Suprapubic skin (tissue), 4 donors: ENCODE data around the gene CASP3. TPM values are rescaled to one million over a fixed set of nuclear protein-coding genes. Genes with fewer than 3 reads are reported as not detected.

ENCODE experiments used
- DNase-seq, 2 donors: peaks; one replicate each; pipeline ENCODE4 v3.0.0-alpha.2; 2019; ENCODE audit warnings: low spot score in 2 of 2
- H3K27ac ChIP-seq: fragments of 200-600 bp; sonication (generic); one replicate; pipeline ENCODE4 v1.5.1; 2019
- H3K27me3 ChIP-seq: fragments of 200-600 bp; sonication (generic); one replicate; pipeline ENCODE4 v1.5.1; 2019
- H3K36me3 ChIP-seq: fragments of 200-600 bp; sonication (generic); one replicate; pipeline ENCODE4 v1.5.1; 2019
- H3K4me1 ChIP-seq: fragments of 200-600 bp; sonication (generic); one replicate; pipeline ENCODE4 v1.5.1; 2019
- H3K4me3 ChIP-seq: fragments of 200-600 bp; sonication (generic); one replicate; pipeline ENCODE4 v1.5.1; 2019; ENCODE audit warnings: mild to moderate bottlenecking
- H3K9me3 ChIP-seq: fragments of 200-600 bp; sonication (generic); one replicate; pipeline ENCODE4 v1.5.1; 2019
- EP300 ChIP-seq: sonication (generic); formaldehyde crosslinking; IDR thresholded peaks from one replicate; pipeline ENCODE4 v1.6.1; 2017; ENCODE audit warnings: antibody characterized with exemption
- POLR2A ChIP-seq, 2 donors: fragments of 450-650 bp; IDR thresholded peaks; one replicate each; pipeline ENCODE4 v1.6.1; 2017; ENCODE audit warnings: antibody characterized with exemption in 2 of 2, mild to moderate bottlenecking in 2 of 2, moderate library complexity in 2 of 2
- POLR2AphosphoS5 ChIP-seq, 3 donors: sonication (generic); formaldehyde crosslinking; IDR thresholded peaks; one replicate each; pipeline ENCODE4 v1.6.1; 2017; ENCODE audit warnings: antibody characterized with exemption in 3 of 3
- WGBS: methylation state at CpG from one replicate; pipeline ENCODE4 v1.1.5; 2018; 5-methylcytosine and 5-hydroxymethylcytosine counted together
- total RNA-seq, 4 donors: library from RNA; depleted of rRNA; stranded (reverse); fragments of >200 nt; gene quantifications; one replicate each; pipeline ENCODE4 v1.1.0, GENCODE V29; 2016
- TF ChIP-seq, protein P1 (sequence below), 2 donors: fragments of 200-600 bp in 1 of 2; fragments of 450-650 bp in 1 of 2; sonication (generic) in 1 of 2; IDR thresholded peaks; one replicate each; pipeline ENCODE4 v1.5.1; 2016 to 2019; ENCODE audit warnings: antibody characterized with exemption in 2 of 2, mild to moderate bottlenecking in 1 of 2, moderate library complexity in 1 of 2

The CASP3 gene
- total RNA-seq, 4 donors from 2014 or later: 13.4 to 16.6 (median 15.0) TPM

DNA sequence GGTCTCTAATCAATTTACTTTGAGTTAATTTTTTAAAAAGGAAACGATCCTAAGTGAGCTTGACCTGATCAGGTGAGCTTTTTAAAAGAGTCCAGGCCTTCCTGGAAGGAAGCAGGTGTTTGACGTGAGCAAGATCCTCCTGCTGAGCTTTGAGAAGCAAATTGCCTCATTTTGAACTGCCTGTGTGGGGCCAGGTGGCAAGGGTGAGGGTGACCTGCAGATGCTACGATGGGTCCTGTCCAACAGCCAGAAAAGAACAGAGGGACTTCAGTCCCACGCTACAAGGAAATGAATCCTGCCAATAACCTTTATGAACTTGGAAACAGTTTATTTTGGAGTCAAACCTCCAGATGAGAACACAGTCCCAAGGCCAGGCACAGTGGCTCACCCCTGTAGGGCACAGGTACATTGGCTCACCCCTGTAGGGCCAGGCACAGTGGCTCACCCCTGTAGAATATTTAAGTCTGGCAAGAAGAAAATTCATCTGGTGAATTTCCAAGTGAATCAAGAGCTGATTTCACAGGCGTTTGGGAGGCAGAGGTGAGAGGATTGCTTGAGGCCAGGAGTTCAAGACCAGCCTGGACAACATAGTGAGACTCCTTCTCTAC lies 58.1 kb downstream of the CASP3 start:
- Histone ChIP-seq H3K27me3 (no peaks in the 10 kb centered on the region), H3K27ac (no peak overlapping the region), H3K4me1 (no peaks in the 10 kb centered on the region), H3K36me3 (no peaks in the 10 kb centered on the region), H3K9me3 (no peaks in the 10 kb centered on the region), H3K4me3 (no peak overlapping the region)
- DNase-seq: no peak
- WGBS: 69% methylated on average over 5 of the region's 5 CpGs
- TF ChIP-seq EP300 (no peak), POLR2AphosphoS5 (IDR thresholded peaks at IDR 0.05) (no peak), POLR2A (IDR thresholded peaks at IDR 0.05) (no peak)
- TF ChIP-seq, protein P1, sequence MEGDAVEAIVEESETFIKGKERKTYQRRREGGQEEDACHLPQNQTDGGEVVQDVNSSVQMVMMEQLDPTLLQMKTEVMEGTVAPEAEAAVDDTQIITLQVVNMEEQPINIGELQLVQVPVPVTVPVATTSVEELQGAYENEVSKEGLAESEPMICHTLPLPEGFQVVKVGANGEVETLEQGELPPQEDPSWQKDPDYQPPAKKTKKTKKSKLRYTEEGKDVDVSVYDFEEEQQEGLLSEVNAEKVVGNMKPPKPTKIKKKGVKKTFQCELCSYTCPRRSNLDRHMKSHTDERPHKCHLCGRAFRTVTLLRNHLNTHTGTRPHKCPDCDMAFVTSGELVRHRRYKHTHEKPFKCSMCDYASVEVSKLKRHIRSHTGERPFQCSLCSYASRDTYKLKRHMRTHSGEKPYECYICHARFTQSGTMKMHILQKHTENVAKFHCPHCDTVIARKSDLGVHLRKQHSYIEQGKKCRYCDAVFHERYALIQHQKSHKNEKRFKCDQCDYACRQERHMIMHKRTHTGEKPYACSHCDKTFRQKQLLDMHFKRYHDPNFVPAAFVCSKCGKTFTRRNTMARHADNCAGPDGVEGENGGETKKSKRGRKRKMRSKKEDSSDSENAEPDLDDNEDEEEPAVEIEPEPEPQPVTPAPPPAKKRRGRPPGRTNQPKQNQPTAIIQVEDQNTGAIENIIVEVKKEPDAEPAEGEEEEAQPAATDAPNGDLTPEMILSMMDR (IDR thresholded peaks at IDR 0.05): no peak

DNA sequence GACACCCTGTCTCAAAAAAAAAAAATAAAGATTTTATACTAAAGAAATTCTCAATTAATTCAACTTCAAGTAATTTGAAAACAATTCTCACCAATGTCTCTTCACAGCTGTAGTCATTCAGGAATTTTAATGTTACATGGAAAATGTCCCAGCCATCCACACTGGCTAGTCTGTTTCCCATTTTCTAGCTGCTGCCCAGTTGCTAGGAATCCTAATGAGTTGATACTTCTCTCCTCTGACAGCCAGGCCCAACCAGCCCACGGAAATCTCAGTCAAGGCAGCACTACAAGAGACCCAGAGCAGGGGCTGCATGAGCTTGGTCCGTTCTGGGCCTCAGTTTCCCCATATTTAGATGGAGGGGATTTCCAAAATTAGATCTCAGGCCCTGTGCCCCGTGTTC lies 59.1 kb downstream of the CASP3 start:
- Histone ChIP-seq H3K9me3 (no peaks in the 10 kb centered on the region), H3K4me3 (no peak overlapping the region), H3K36me3 (no peaks in the 10 kb centered on the region), H3K4me1 (no peaks in the 10 kb centered on the region), H3K27ac (no peak overlapping the region), H3K27me3 (no peaks in the 10 kb centered on the region)
- WGBS: 66% methylated on average over 3 of the region's 3 CpGs
- DNase-seq: no peak
- TF ChIP-seq POLR2A (IDR thresholded peaks at IDR 0.05): no peak
- TF ChIP-seq EP300: no peak
- TF ChIP-seq, protein P1 (IDR thresholded peaks at IDR 0.05): no peak
- no peak for TF ChIP-seq POLR2AphosphoS5 (IDR thresholded peaks at IDR 0.05)

DNA sequence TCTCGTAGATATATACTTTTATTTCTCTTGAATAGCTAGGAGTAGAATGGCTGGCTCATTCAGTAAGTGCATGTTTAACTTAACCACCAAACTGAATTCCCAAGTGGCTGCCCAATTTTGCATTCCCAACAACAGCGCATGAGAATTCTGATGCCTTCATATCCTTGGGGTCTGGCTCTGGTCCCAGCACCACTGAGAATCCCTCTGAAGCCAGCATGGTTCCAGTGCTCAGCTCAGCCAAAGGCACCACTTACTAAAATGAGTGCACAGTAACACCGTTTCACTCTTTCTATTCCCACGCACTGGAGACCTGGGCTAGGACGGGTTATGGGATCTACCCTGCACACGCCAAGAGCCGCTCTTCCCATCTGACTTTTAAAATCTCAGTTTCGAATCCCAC lies 60.4 kb downstream of the CASP3 start:
- H3K4me3 ChIP-seq: no peak overlapping the region
- 83% methylated on average over 8 of the region's 8 CpGs for WGBS
- TF ChIP-seq, protein P1 (IDR thresholded peaks at IDR 0.05): no peak
- TF ChIP-seq POLR2AphosphoS5 (IDR thresholded peaks at IDR 0.05) (no peak), EP300 (no peak), POLR2A (IDR thresholded peaks at IDR 0.05) (no peak)
- no peak overlapping the region for H3K27ac ChIP-seq
- DNase-seq: no peak
- no peaks in the 10 kb centered on the region for H3K4me1 ChIP-seq
- H3K36me3 ChIP-seq: no peaks in the 10 kb centered on the region
- H3K27me3 ChIP-seq: no peaks in the 10 kb centered on the region
- no peaks in the 10 kb centered on the region for H3K9me3 ChIP-seq

DNA sequence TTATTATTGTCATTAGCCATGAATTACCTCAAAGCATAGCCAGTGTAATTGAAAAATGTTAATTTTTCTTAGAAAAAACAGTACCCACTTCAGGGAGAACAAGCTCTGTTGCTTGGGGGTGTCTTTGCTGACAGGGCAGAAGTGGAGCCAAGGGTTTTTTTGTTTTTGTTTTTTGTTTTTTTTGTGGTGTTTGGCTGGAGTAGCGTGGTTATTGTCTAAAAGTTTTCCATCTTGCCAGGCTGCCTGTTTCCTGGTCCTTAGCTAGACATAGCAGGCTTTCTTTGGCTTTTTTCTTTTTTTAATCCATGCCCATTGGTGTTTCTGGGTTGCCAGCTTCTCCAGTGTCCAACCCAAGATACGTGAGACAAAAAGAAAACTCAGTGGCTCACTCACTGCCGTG lies 61.5 kb downstream of the CASP3 start:
- TF ChIP-seq, protein P1 (IDR thresholded peaks at IDR 0.05): no peak
- H3K4me3 ChIP-seq: no peak overlapping the region
- no peaks in the 10 kb centered on the region for H3K4me1 ChIP-seq
- H3K27me3 ChIP-seq: no peaks in the 10 kb centered on the region
- DNase-seq: no peak
- no peak overlapping the region for H3K27ac ChIP-seq
- no peaks in the 10 kb centered on the region for H3K36me3 ChIP-seq
- H3K9me3 ChIP-seq: no peaks in the 10 kb centered on the region
- 66% methylated on average over 3 of the region's 3 CpGs for WGBS

DNA sequence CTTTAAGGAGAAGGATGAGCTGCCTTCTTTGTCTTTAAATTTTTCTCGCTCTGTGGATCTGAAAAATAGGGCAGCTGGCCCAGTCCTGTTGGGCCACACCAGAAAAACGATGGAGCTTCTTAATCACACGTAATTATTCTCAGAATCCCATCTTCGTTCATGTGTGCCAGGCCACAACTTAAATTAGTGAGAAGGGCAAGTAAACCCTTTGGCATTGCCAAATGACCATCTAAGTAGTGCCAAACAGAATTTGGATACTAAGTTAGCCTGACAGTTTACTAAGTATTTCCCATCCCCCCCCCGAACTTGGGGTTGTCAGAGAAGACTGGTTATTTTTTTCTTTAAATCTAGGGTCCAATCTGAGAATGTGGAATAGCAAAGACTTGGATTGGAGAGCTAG lies 62.0 kb downstream of the CASP3 start:
- Histone ChIP-seq H3K9me3 (no peaks in the 10 kb centered on the region), H3K4me1 (no peaks in the 10 kb centered on the region), H3K4me3 (no peak overlapping the region), H3K36me3 (no peaks in the 10 kb centered on the region), H3K27me3 (no peaks in the 10 kb centered on the region), H3K27ac (no peak overlapping the region)
- TF ChIP-seq POLR2A (IDR thresholded peaks at IDR 0.05): no peak
- no peak for TF ChIP-seq POLR2AphosphoS5 (IDR thresholded peaks at IDR 0.05)
- no peak for TF ChIP-seq EP300
- TF ChIP-seq, protein P1 (IDR thresholded peaks at IDR 0.05): no peak
- 75% methylated on average over 5 of the region's 5 CpGs for WGBS
- no peak for DNase-seq
